Fibroblast of the aortic adventitia (primary cell): ENCODE results near the gene TK2. TPM values are rescaled to one million over a fixed set of nuclear protein-coding genes. Genes with fewer than 3 reads are reported as not detected.

Experiments used
- DNase-seq: peaks from one replicate; pipeline ENCODE4 v3.0.0-alpha.2; 2010; ENCODE audit warnings: low read depth
- H3K4me3 ChIP-seq: 2 replicates; pipeline ENCODE4 v1.5.1; 2011; ENCODE audit warnings: low read depth, mild to moderate bottlenecking, control low read depth, low read length, moderate library complexity
- total RNA-seq: library from RNA; depleted of rRNA; stranded (reverse); fragments of >200 nt; gene quantifications from 2 replicates; pipeline ENCODE4 v1.2.3, GENCODE V29; 2012; ENCODE audit warnings: low replicate concordance
- TF ChIP-seq, protein P1 (sequence below): IDR thresholded peaks from 2 replicates; pipeline ENCODE4 v1.5.1; 2011; ENCODE audit warnings: mild to moderate bottlenecking, low read length, control low read depth, inconsistent platforms; ENCODE audit not compliant: insufficient read depth

The TK2 gene
- total RNA-seq, 1 donor: 58.8 TPM

DNA sequence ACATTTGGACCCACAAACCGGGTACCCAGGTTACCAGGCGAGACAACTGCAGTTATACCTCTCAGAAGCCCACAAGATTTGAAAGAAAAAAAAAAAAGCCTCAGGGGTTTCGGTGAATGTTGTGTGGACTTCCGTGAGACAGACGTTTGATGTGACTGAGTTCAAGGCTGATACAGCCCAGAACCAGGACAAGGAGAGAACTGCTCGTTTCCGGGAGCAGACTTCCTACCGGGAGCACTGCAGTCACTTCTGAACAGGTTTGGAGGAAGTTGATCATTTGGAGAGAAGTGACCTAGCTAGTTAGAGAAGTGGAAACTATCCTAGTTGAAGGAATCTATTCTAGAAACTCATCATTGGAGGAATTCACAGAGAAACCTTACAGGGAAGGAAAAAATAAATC is 3.3 kb upstream of the TK2 start:
- peak overlapping the region; percentile 86 for H3K4me3 ChIP-seq
- no peak for DNase-seq

DNA sequence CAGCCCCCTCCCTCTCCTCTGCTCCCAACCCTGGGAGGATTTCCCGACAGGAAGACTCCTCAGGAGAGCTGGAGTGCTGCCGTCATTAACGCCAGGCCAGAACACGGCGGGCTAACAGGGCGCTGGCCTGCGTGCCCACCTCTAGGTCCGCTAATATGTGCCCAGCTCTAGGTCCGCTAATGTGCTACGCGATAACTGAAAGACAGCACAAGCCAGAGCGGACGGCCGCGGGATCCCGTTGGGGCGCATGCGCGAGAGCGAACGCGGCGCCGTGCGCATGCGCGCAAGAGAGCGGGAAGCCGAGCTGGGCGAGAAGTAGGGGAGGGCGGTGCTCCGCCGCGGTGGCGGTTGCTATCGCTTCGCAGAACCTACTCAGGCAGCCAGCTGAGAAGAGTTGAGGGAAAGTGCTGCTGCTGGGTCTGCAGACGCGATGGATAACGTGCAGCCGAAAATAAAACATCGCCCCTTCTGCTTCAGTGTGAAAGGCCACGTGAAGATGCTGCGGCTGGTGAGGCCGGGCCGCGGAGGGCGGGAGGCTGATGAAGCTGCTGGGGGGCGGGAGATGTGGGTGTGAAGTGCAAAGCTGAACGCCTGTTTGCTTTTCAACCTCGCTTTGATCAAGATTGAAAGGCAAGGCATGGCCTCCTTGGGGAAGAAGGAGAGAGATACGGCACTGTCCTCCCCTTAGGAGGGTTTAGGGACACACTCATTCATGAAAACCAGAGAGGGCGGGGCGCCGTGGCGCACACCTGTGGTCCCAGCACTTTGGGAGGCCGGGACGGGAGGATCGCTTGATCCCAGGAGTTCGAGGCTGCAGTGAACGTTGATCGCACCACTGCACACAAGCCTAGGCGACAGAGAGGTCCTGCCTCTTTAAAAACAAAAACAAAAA is 2.6 kb upstream of the TK2 start, which contains the start of gene CKLF:
Gene CKLF, plus strand, starts transcription at position 291 of the 892 bp plus-strand sequence. Its CDS starts 140 bp downstream, at position 431.
- H3K4me3 ChIP-seq: peak within 1 kb of the TSS; percentile 86
- TF ChIP-seq, protein P1, sequence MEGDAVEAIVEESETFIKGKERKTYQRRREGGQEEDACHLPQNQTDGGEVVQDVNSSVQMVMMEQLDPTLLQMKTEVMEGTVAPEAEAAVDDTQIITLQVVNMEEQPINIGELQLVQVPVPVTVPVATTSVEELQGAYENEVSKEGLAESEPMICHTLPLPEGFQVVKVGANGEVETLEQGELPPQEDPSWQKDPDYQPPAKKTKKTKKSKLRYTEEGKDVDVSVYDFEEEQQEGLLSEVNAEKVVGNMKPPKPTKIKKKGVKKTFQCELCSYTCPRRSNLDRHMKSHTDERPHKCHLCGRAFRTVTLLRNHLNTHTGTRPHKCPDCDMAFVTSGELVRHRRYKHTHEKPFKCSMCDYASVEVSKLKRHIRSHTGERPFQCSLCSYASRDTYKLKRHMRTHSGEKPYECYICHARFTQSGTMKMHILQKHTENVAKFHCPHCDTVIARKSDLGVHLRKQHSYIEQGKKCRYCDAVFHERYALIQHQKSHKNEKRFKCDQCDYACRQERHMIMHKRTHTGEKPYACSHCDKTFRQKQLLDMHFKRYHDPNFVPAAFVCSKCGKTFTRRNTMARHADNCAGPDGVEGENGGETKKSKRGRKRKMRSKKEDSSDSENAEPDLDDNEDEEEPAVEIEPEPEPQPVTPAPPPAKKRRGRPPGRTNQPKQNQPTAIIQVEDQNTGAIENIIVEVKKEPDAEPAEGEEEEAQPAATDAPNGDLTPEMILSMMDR: no peak
- peak; percentile 87 for DNase-seq

More for the DNA sequence above, 3.3 kb upstream of the TK2 start:
- TF ChIP-seq, protein P1: no peak

DNA sequence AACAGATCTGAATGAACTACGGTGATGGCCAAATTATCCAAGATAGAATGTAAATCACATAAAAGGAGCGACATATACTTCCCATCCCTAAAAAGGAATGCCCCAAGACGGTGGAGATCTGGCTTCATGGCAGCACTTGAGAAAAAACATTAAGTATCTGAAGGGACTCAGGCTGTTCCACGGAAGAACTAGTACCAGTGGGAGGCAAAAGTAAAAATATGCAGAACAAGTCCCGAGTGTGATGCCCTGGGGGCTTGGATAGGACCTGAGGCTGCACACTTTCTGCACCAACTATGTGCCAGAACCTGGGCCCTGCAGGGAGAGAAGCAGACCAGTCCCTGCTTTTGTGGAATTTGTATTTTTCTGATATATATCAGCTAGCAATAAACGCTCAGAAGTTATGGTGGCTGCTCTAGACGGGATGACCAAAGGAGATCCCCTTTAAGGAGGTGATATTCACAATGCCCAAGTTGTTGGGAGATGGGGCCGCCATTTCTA is 1.9 kb upstream of the TK2 start:
- peak overlapping the region; percentile 86 for H3K4me3 ChIP-seq
- TF ChIP-seq, protein P1: no peak
- DNase-seq: no peak

DNA sequence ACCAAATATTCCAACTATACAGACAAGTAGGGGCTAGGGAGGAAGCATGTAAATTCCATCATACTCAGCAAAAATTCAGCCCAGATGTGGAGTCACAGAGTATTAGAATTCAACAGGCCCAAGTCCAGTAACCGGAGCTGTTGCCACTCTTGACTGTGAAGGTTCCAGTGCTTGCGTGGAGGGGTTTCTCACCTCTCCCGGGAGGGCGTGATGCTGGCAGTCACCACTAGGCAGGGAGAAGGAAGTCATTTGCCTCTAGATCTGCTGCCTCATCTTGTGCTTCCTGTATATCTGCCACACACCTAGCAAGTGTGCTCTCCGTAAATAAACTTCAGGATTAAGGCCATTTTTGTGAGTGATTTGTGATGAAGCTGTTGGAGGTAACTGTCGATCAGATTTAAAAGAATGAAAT is 1.4 kb upstream of the TK2 start:
- H3K4me3 ChIP-seq: no peak overlapping the region
- DNase-seq: no peak
- TF ChIP-seq, protein P1: peak; percentile 37

DNA sequence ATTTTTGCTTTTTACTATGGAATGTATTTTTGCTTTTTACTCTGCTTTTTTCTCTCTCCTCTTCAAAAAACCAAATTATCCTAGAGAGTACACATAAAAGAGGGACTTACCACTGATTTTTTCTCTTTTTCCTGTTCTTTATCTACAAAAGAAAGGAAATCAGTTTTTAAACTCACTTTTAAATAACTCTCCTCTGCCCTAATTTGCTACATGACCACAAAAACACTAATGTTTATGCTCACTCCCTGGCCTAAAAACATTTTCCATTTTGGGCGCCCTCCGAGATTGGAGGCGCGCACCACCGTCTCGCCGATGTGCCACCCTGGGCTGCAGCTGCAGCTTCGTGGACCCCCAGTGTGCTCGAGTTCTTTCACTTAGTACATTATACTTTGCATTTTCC is 1.1 kb downstream of the TK2 start:
- no peak for DNase-seq
- H3K4me3 ChIP-seq: peak overlapping the region; percentile 83
- TF ChIP-seq, protein P1: no peak

DNA sequence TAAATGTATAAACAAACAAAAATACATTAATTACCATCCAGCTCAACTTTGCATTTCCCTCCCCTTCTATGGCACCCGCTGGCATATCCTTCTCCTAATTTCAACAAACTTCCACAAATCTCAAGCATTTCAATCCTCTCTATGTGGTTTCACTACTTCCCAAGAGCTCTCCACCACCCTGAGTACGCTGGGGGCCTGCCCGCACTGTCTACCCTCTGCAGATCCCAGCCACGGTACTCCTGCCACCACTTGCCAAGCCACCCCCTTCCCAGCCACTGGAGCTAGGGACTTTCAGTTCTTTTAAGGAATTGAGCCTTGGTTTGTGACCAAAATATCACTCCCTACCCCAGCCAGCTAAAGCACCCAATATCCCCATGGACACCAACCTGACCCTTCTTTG is 1.9 kb downstream of the TK2 start:
- DNase-seq: no peak
- no peak overlapping the region for H3K4me3 ChIP-seq
- TF ChIP-seq, protein P1: no peak
